Osteoblast (primary cell): ENCODE measurements around the gene MYO5C. TPM values are rescaled to one million over a fixed set of nuclear protein-coding genes. Genes with fewer than 3 reads are reported as not detected.
A peak's percentile ranks its signal among the peaks of the same experiment; 100 is the strongest.

Source experiments
- DNase-seq: peaks from one replicate; pipeline ENCODE4 v3.0.0; 2011; ENCODE audit warnings: low spot score, mixed read lengths; ENCODE audit not compliant: insufficient read length; ENCODE audit errors: missing footprints
- H2AFZ ChIP-seq: 2 replicates; pipeline ENCODE4 v1.6.0; 2011; ENCODE audit warnings: mild to moderate bottlenecking, low read length
- H3K27ac ChIP-seq: 2 replicates; pipeline ENCODE4 v1.5.1; 2011; ENCODE audit warnings: mild to moderate bottlenecking, low read depth, low read length, moderate library complexity
- H3K27me3 ChIP-seq: 2 replicates; pipeline ENCODE4 v1.6.0; 2012; ENCODE audit warnings: mild to moderate bottlenecking, control low read depth, inconsistent platforms, low read length, moderate library complexity; ENCODE audit not compliant: insufficient read depth
- H3K36me3 ChIP-seq: 2 replicates; pipeline ENCODE4 v1.5.1; 2011; ENCODE audit warnings: mild to moderate bottlenecking, low read length, control low read depth, moderate library complexity; ENCODE audit not compliant: insufficient read depth
- H3K4me1 ChIP-seq: 2 replicates; pipeline ENCODE4 v1.5.1; 2011; ENCODE audit warnings: mild to moderate bottlenecking, low read length, control low read depth, moderate library complexity; ENCODE audit not compliant: insufficient read depth
- H3K4me2 ChIP-seq: 2 replicates; pipeline ENCODE4 v1.6.0; 2011; ENCODE audit warnings: mild to moderate bottlenecking, low read length; ENCODE audit not compliant: insufficient read depth
- H3K4me3 ChIP-seq: fragments of 200-600 bp; sonication (generic); 3 replicates; pipeline ENCODE4 v1.5.1; 2012; ENCODE audit warnings: mild to moderate bottlenecking, low read length, inconsistent platforms; ENCODE audit not compliant: insufficient read depth
- H3K79me2 ChIP-seq: 2 replicates; pipeline ENCODE4 v1.6.0; 2012; ENCODE audit warnings: mild to moderate bottlenecking, low read length, control low read depth, inconsistent platforms; ENCODE audit not compliant: insufficient read depth
- H3K9me3 ChIP-seq: 2 replicates; pipeline ENCODE4 v1.5.1; 2011; ENCODE audit warnings: low read depth, low read length, control low read depth
- H4K20me1 ChIP-seq: 2 replicates; pipeline ENCODE4 v1.6.0; 2012; ENCODE audit warnings: mild to moderate bottlenecking, low read length, control low read depth; ENCODE audit not compliant: insufficient read depth
- CTCF ChIP-seq: IDR thresholded peaks from 2 replicates; pipeline ENCODE4 v1.5.1; 2011; ENCODE audit warnings: mild to moderate bottlenecking, low read depth, low read length, moderate library complexity; ENCODE audit errors: extremely low read depth
- total RNA-seq: library from RNA; depleted of rRNA; stranded (reverse); fragments of >200 nt; gene quantifications from 2 replicates; pipeline ENCODE4 v1.2.3, GENCODE V29; 2012

The MYO5C gene
- total RNA-seq, 1 donor = under 0.01 TPM

- peak; percentile 54 for DNase-seq
- Histone ChIP-seq H3K36me3 (no peaks in the 10 kb centered on the region), H3K79me2 (peaks cover 5% of the 10 kb centered on the region), H3K27ac (no peak overlapping the region), H4K20me1 (no peaks in the 10 kb centered on the region), H2AFZ (no peak overlapping the region), H3K4me3 (no peak overlapping the region), H3K27me3 (no peaks in the 10 kb centered on the region), H3K4me2 (no peak overlapping the region), H3K9me3 (no peaks in the 10 kb centered on the region), H3K4me1 (peaks cover 9% of the 10 kb centered on the region)
- TF ChIP-seq CTCF = no peak
Measured at GRCh38 chr15:52181938-52182780, 113.4 kb downstream of the MYO5C start.

GRCh38 chr15:52180851-52181450, 114.7 kb downstream of the MYO5C start:
- peak; percentile 71 for DNase-seq
- no peak overlapping the region for H3K27ac ChIP-seq
- H3K36me3 ChIP-seq = no peaks in the 10 kb centered on the region
- H3K27me3 ChIP-seq = no peaks in the 10 kb centered on the region
- no peak for TF ChIP-seq CTCF
- H3K9me3 ChIP-seq = no peaks in the 10 kb centered on the region
- H3K79me2 ChIP-seq = peaks cover 5% of the 10 kb centered on the region
- no peaks in the 10 kb centered on the region for H4K20me1 ChIP-seq
- H3K4me1 ChIP-seq = peaks cover 9% of the 10 kb centered on the region
- H3K4me2 ChIP-seq = peak overlapping the region; percentile 78
- H3K4me3 ChIP-seq = no peak overlapping the region
- no peak overlapping the region for H2AFZ ChIP-seq

- Histone ChIP-seq H3K79me2 (peaks cover 5% of the 10 kb centered on the region), H3K4me2 (peak overlapping the region; percentile 78), H3K36me3 (no peaks in the 10 kb centered on the region), H2AFZ (peak overlapping the region; percentile 95), H3K27me3 (no peaks in the 10 kb centered on the region), H3K4me1 (peaks cover 9% of the 10 kb centered on the region), H3K4me3 (peak overlapping the region; percentile 84), H4K20me1 (no peaks in the 10 kb centered on the region), H3K27ac (peak overlapping the region; percentile 32), H3K9me3 (no peaks in the 10 kb centered on the region)
- no peak for TF ChIP-seq CTCF
- peak; percentile 76 for DNase-seq
Measured at GRCh38 chr15:52180196-52180835, 115.3 kb downstream of the MYO5C start.
